ENCODE measurements around the gene KCNQ1.

The KCNQ1 gene

GRCh38 chr11:2685566-2686359 lies 241.0 kb downstream of the KCNQ1 start:
- no peak for DNase-seq
- Histone ChIP-seq H3K4me1 (no peaks in the 10 kb centered on the region), H3K36me3 (no peaks in the 10 kb centered on the region; the same call in 1 of the 2 replicates), H3K9me3 (no peaks in the 10 kb centered on the region), H3K4me3 (ENCODE audit: low read depth, low read length) (no peak overlapping the region), H3K27me3 (no peaks in the 10 kb centered on the region)
- no peak for TF ChIP-seq CTCF (IDR thresholded peaks at IDR 0.05; ENCODE audit: low read depth, low read length)

- Histone ChIP-seq H3K9me3 (no peaks in the 10 kb centered on the region), H3K36me3 (no peaks in the 10 kb centered on the region; the same call in 1 of the 2 replicates), H3K4me3 (ENCODE audit: low read depth, low read length) (no peak overlapping the region), H3K4me1 (no peaks in the 10 kb centered on the region), H3K27me3 (no peaks in the 10 kb centered on the region)
- no peak for TF ChIP-seq CTCF (IDR thresholded peaks at IDR 0.05; ENCODE audit: low read depth, low read length)
- DNase-seq = no peak
These were observed 241.8 kb downstream of the KCNQ1 start for GRCh38 chr11:2686360-2687222.

GRCh38 chr11:2687223-2687530 lies 242.4 kb downstream of the KCNQ1 start:
- H3K36me3 ChIP-seq = no peaks in the 10 kb centered on the region; the same call in none of the 2 replicates

GRCh38 chr11:2687782-2688191 lies 243.0 kb downstream of the KCNQ1 start:
- TF ChIP-seq CTCF (IDR thresholded peaks at IDR 0.05; ENCODE audit: low read depth, low read length) = no peak
- Histone ChIP-seq H3K4me1 (no peaks in the 10 kb centered on the region), H3K27me3 (no peaks in the 10 kb centered on the region), H3K9me3 (no peaks in the 10 kb centered on the region), H3K4me3 (ENCODE audit: low read depth, low read length) (no peak overlapping the region), H3K36me3 (no peaks in the 10 kb centered on the region; the same call in none of the 2 replicates)
- no peak for DNase-seq

More at GRCh38 chr11:2687223-2687530, 242.4 kb downstream of the KCNQ1 start:
- no peaks in the 10 kb centered on the region for H3K4me1 ChIP-seq
- no peaks in the 10 kb centered on the region for H3K9me3 ChIP-seq
- no peaks in the 10 kb centered on the region for H3K27me3 ChIP-seq
- no peak for TF ChIP-seq CTCF (IDR thresholded peaks at IDR 0.05; ENCODE audit: low read depth, low read length)
- H3K4me3 ChIP-seq (ENCODE audit: low read depth, low read length) = no peak overlapping the region
- no peak for DNase-seq

GRCh38 chr11:2688381-2689231 lies 243.8 kb downstream of the KCNQ1 start:
- Histone ChIP-seq H3K4me1 (no peaks in the 10 kb centered on the region), H3K9me3 (no peaks in the 10 kb centered on the region), H3K27me3 (no peaks in the 10 kb centered on the region), H3K36me3 (no peaks in the 10 kb centered on the region; the same call in none of the 2 replicates), H3K4me3 (ENCODE audit: low read depth, low read length) (no peak overlapping the region)
- TF ChIP-seq CTCF (IDR thresholded peaks at IDR 0.05; ENCODE audit: low read depth, low read length) = no peak
- DNase-seq = no peak

Measured in BE2C (cell line).